ENCODE data around the gene RSBN1L.

The RSBN1L gene

DNA sequence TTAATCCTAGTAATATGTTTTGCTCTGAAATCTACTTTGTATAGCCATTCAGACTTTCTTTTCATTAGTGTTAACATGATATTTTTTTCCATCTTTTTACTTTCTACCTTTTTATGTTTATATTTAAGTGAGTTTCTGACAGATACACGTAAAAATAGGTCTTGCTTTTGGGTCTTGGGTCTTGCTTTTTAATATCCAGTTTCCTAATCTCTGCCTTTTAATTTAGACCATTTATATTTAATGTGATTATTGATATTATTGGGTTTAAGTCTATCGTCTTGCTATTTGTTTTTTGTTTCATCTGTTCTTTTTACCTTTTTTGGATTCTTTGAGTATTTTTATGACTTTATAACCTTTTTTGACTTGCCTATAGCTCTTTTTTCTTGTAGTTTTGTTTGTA lies 110.2 kb downstream of the RSBN1L start:
- DNase-seq (ENCODE audit: low read depth in 2 of 2) = no peak

DNA sequence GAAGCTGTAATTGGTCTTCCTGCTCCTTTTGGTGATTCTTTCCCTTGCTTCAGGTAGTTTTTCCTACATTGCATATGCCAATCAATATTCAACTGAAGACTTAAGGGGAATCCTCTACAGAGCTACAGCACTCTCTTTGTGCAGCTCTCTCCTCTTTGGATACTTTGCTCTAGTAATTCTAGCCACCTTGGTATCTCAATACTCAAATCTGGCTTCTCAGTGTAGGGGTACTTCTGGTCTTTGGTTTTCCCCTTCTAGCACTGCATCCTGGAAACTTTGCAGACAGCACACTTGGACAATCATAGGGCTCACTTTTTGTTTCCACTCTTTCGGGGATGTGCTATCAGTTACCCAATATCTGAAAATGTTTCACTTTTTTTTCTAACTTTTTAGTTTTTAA lies 112.3 kb downstream of the RSBN1L start:
- DNase-seq (ENCODE audit: low read depth in 2 of 2) = no peak

DNA sequence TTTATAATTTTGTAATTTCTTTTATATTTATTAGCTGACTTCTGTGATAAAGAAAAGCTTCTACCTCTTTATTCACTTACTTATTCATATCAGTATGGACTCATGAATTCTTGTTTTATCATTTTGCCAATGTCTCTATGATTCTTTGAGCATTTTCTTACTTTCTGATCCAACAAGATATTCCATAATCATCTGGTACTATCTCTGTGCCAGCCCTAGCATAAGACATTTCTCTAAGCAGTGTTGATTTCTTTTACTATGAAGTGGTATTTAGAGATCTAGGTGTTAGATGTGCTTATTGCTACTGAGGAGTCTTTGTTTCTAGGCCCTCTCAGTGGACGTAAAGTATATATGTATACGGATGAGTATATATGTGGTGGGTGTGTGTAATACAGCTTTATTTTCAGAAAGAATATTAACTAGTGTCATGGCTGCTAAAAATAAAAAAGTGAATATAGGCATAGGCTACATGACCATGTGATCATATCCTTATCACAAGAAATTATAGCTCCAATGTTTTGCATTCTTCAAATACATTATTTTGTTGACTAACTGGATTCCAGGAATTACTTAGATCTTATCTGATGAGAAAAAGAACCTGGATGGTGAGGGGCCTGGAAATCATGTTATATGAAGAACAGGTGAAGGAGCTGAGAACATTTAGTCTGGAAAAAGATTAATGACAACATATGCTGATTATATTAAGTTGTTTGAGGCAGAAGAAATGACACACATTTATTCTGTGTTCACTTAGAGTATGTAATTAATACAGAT lies 115.4 kb downstream of the RSBN1L start:
- no peak for DNase-seq (ENCODE audit: low read depth in 2 of 2)

DNA sequence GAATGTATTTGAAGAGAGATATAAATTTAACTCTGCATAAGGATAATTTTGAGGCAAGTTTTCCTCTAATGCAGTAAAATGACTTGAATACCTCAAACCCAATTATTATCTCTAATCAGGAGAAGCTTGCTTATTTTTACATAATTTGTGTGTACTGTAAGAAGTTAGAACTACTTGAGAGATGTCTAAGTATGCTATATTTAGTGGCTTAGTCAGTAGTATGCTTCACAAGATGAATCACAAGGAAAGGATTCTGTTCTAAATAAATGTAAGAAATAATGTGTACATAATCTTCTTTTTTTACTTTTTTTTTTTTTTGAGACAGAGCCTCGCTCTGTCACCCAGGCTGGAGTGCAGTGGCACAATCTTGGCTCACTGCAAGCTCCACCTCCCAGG lies 116.0 kb downstream of the RSBN1L start:
- no peak for DNase-seq (ENCODE audit: low read depth in 2 of 2)

DNA sequence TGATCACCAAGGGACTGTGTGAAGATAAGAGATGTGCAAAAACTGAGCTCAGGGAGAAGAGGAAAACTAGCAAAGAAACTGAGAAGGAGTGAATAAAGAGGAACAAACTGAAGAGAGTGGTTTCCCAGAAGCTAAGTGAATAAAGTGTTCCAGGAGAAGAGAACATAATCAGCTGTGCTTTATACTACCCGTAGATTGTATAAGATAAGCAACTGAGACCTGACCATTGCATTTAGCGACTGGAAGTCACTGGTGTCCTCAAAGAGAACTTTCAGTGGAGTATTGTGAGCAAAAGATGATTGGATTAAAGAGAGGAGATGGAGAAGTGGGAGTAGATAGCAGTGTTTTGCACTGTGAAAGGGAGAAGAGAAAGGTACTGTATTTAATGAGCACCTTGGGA lies 116.9 kb downstream of the RSBN1L start:
- no peak for DNase-seq (ENCODE audit: low read depth in 2 of 2)

DNA sequence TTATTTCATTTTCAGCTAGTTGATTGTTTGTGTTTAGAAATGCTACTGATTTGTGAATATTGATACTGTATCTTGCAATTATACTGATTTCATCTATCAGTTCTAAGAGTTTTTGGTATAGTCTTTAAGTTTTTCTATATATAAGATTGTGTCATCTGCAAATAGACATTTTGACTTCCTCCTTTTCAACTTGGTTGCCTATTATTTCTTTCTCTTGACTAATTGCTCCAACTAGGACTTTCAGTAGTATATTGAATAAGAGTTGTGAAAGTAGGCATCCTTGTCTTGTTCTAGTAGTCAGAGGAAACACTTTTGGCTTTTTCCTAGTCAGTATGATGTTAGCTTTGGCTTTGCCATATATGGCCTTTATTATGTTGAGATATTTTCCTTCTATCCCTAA lies 122.8 kb downstream of the RSBN1L start:
- DNase-seq (ENCODE audit: low read depth in 2 of 2) = no peak

DNA sequence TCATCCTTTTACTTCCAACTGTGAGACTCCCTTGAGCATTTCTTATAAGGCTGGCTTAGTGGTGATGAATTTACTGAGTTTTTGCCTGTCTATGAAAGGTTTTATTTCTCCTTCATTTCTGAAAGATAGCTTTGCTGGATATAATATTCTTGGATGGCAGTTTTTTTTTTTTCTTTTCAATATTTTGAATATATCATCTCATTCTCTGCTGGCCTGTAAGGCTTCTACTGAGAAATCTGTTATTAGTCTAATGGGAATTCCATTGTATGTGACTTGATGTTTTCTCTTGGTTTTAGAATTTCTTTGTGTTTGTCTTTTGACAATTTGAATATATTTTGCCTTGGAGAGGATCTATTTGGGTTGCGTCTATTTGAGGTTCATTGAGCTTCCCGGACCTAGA lies 124.7 kb downstream of the RSBN1L start:
- no peak for DNase-seq (ENCODE audit: low read depth in 2 of 2)

DNA sequence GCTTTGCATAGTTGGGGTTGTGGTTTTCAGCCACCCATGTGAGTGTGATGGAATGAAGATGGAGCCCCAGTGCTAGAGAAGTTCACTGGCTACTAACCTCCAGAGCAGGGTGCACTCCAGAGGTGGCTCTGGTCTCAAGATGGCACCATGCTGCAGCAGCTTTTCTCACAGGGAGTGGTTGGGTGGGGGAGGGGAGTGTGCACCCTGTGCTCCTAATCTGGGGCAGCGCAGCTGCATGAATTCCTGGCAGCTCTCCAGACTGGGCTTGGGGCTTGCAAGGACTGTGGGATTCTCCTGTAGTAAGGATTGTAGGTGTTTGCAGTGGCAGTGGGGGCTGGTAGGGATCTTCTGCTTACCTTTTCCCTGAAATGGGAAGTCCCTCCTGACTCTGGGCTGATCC lies 126.0 kb downstream of the RSBN1L start:
- no peak for DNase-seq (ENCODE audit: low read depth in 2 of 2)

DNA sequence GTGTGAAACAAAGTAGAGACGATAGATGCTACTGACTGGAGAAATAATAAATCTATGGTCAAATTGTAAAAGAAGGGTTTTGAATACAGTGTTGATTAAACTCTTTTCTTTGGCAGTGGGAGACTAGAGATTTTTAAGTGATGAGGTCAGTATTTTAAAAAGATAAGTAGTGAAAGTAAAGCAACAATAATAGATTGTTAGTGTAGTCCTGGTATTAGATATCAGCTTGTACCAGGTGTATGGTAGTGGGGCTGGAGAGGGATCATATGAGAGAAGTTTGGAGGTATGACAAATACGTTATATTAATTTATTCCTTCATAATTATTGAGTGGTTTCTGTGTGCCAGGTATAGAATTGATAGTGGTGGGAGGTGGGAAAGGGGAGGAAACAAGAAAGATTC lies 127.5 kb downstream of the RSBN1L start:
- no peak for DNase-seq (ENCODE audit: low read depth in 2 of 2)

DNA sequence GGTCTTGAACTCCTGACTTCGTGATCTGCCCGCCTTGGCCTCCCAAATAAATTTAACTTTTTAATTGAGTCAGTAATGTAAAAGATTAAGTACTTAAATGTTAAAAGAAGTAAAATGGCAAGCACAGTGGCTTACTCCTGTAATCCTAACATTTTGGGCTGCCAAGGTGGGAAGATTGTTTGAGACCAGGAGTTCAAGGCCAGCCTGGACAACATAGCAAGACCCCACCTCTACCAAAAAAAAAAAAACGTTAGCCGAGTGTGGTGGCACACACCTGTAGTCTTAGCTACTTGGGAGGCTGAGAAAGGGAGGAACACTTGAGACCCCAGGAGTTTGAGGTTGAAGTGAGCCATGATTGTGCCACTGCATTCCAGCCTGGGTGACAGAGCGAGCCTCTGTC lies 128.4 kb downstream of the RSBN1L start:
- no peak for DNase-seq (ENCODE audit: low read depth in 2 of 2)

DNA sequence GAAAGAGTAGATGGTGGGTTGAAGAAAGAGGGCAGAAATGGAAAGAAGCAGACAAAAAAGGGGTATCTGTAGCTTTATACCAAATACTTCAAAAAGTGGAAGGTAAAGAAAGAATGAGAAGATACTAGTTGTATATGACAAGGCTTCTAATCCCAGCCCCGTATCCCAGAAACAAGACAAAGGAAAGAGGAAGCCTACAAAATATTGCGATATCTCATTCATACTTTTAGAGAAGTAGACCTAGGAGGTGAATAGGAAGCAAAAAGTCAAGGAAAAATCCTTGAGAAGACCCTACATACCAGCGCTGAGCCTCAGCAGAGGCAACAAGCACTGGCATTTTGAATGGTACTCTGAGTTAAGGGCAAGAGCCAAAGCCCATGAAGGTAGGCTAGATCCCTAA lies 128.9 kb downstream of the RSBN1L start:
- DNase-seq (ENCODE audit: low read depth in 2 of 2) = no peak

DNA sequence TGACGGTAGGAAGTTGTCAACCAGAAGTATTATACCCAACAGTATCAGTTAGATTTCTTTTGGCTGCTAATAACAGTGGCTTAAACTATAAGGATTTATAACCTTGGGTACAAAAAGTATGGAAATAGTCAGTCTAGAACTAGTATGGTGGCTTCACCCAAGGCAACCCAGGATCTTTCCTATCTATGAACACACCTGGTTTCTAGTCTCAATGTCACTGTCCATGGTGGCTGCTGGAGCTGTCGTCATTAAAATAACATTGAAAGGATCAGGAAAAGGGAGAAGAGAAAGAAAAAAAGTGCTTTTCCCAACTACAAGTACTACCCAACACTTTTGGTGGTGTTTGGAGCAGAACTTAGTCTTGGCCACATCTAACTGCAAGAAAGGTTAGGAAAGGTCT lies 130.0 kb downstream of the RSBN1L start:
- DNase-seq (ENCODE audit: low read depth in 2 of 2) = no peak

DNA sequence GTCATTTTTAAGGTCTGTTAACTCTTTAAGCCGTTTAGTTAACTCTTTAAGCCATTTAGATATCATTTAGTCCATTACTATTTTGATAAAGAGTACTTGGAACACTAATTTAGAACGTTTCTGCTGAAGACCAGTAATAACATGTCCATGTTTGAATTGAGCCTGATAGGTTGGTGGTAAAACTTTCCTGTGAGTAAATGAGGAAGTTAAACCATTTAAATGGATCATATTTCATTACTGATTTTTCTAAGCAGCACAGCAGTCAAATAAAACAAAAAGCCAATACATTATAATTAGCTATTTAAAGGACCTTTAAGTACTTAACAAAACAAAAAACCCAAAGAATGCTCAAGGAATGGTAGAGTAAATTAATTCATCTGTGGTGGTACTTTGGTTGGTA lies 131.7 kb downstream of the RSBN1L start:
- DNase-seq (ENCODE audit: low read depth in 2 of 2) = no peak

DNA sequence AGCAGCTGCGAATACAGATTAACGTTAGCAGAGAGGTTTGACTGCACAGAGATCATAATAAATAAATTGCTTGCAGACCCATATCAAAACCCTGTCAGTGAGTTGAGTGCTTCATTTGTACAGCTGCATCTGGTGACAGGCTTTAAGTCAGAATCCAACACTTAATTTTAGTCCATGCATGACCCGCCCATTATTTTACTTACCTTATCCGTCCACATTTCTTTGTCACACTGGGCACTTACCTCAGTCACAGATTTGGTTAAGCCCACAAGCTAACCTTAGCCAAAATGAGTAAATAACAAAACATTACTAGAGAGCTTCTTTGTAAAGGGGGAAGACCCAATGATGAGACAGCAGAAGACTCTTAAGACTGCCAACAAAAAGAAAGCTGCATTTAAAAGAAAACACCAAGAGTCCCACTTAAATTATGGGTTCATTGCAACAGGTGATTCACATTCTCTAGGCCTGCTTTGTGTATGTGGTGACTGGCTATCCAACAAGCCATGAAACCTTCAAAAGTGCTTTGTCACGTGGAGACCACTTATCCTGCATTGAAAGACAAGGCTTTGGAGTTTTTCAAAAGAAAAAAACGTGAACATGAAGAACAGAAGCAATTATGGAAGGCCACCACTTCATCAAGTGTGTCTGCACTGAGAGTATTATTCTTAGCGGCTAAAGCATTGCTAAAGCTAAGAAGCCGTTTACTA lies 134.5 kb downstream of the RSBN1L start:
- no peak for DNase-seq (ENCODE audit: low read depth in 2 of 2)

DNA sequence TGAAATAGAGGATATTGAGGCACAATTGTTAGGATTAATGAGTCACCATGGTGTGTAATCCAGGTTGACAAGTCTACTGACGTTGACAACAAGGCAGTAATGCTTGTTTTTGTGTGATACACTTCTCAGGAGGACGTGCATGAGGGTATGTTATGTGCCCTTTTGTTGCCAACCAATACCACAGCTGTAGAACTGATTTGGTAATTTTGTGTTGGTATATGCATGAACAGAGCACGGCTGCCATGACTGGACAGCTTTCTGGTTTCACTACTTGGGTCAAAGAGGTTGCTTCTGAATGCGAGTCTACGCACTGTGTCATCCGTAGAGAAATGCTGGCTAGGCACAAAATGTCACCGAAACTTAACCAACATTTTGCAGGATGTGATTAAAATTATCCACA lies 135.2 kb downstream of the RSBN1L start:
- no peak for DNase-seq (ENCODE audit: low read depth in 2 of 2)

DNA sequence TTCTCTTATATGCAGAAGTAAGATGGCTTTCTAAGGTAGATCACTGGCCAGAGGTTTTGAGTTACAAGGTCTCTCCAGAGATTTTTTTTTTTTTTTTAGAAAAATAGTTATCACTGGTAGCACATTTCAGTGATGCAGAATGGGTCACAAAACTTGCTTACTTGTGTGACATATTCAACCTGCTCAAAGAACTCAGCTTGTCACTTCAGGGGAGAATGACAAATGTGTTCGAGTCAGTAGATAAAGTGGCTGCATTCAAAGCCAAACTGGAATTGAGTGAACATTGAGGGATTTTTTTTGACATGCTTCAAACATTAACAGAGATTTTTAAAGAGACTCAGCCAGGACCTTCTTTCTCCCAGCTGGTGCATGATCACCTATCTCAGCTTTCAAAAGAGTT lies 135.7 kb downstream of the RSBN1L start:
- DNase-seq (ENCODE audit: low read depth in 2 of 2) = no peak

Data from stimulated activated CD8-positive, alpha-beta memory T cell treated with anti-CD3 and anti-CD28 coated beads, Interleukin-15, amount 100 ng/mL, for 4 hours (primary cell).